ENCODE measurements around the gene EBF4.

- TF ChIP-seq EZH2phosphoT487 (IDR thresholded peaks at IDR 0.05; ENCODE audit: low read depth) (no peak), CTCF (IDR thresholded peaks at IDR 0.05; ENCODE audit: low read depth, low read length) (no peak)
These were observed 58.8 kb downstream of the EBF4 start for GRCh38 chr20:2751347-2751877.
